ENCODE data around the gene WWOX. TPM values are rescaled to one million over a fixed set of nuclear protein-coding genes. Genes with fewer than 3 reads are reported as not detected.

WWOX gene
- total RNA-seq, 2 donors from 2014 or later, result 33.8 to 82.5 TPM

- Histone ChIP-seq H3K9me3 (no peaks in the 10 kb centered on the region), H3K27me3 (replicated peaks; ENCODE audit: insufficient read depth) (no peaks in the 10 kb centered on the region), H3K36me3 (no peaks in the 10 kb centered on the region), H3K4me3 (no peak overlapping the region), H3K4me1 (ENCODE audit: control insufficient read depth in 1 of 2, low read depth in 2 of 2) (no peaks in the 10 kb centered on the region), H3K27ac (no peak overlapping the region)
- DNase-seq (ENCODE audit: low spot score) (no peak), ATAC-seq (ENCODE audit: insufficient number of reproducible peaks, low FRiP score, low read depth) (no peak)
- TF ChIP-seq, protein P1, sequence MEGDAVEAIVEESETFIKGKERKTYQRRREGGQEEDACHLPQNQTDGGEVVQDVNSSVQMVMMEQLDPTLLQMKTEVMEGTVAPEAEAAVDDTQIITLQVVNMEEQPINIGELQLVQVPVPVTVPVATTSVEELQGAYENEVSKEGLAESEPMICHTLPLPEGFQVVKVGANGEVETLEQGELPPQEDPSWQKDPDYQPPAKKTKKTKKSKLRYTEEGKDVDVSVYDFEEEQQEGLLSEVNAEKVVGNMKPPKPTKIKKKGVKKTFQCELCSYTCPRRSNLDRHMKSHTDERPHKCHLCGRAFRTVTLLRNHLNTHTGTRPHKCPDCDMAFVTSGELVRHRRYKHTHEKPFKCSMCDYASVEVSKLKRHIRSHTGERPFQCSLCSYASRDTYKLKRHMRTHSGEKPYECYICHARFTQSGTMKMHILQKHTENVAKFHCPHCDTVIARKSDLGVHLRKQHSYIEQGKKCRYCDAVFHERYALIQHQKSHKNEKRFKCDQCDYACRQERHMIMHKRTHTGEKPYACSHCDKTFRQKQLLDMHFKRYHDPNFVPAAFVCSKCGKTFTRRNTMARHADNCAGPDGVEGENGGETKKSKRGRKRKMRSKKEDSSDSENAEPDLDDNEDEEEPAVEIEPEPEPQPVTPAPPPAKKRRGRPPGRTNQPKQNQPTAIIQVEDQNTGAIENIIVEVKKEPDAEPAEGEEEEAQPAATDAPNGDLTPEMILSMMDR (IDR thresholded peaks at IDR 0.05), result no peak
Observed at GRCh38 chr16:78177987-78178386, 78.5 kb downstream of the WWOX start.

DNA sequence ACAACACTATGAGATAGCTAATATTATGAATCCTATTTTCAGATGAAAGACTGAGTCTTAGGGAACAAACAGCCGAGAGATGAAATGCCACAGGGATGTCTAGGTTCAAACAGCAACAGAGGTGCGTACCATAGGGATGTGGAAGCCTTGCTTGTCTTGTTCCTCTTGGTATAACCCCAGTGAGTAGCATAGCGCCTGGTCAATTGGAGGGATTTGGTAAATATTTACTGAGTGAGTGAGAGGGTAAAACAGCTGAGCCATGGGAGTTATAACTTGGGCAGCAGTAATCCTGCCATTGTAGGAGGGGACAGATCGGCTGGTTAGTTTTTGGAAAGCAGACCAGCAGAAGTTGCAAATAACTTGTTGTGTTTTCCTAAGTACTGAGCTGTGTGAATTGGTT is 80.2 kb downstream of the WWOX start:
- Histone ChIP-seq H3K4me3 (no peak overlapping the region), H3K27ac (no peak overlapping the region), H3K9me3 (no peaks in the 10 kb centered on the region), H3K27me3 (replicated peaks; ENCODE audit: insufficient read depth) (no peaks in the 10 kb centered on the region), H3K36me3 (no peaks in the 10 kb centered on the region), H3K4me1 (ENCODE audit: control insufficient read depth in 1 of 2, low read depth in 2 of 2) (peaks cover 0 to 5% of the 10 kb centered on the region in 2 donors)
- TF ChIP-seq, protein P1 (IDR thresholded peaks at IDR 0.05), result no peak
- DNase-seq (ENCODE audit: low spot score), result no peak
- no peak for ATAC-seq (ENCODE audit: insufficient number of reproducible peaks, low FRiP score, low read depth)

GRCh38 chr16:78180349-78180748 is 80.9 kb downstream of the WWOX start:
- H3K27ac ChIP-seq, result no peak overlapping the region
- H3K9me3 ChIP-seq, result no peaks in the 10 kb centered on the region
- peaks cover 0 to 8% of the 10 kb centered on the region in 2 donors for H3K4me1 ChIP-seq (ENCODE audit: control insufficient read depth in 1 of 2, low read depth in 2 of 2)
- no peak overlapping the region for H3K4me3 ChIP-seq
- DNase-seq (ENCODE audit: low spot score), result no peak
- no peaks in the 10 kb centered on the region for H3K27me3 ChIP-seq (replicated peaks; ENCODE audit: insufficient read depth)
- no peak for ATAC-seq (ENCODE audit: insufficient number of reproducible peaks, low FRiP score, low read depth)
- no peaks in the 10 kb centered on the region for H3K36me3 ChIP-seq
- TF ChIP-seq, protein P1 (IDR thresholded peaks at IDR 0.05), result no peak

DNA sequence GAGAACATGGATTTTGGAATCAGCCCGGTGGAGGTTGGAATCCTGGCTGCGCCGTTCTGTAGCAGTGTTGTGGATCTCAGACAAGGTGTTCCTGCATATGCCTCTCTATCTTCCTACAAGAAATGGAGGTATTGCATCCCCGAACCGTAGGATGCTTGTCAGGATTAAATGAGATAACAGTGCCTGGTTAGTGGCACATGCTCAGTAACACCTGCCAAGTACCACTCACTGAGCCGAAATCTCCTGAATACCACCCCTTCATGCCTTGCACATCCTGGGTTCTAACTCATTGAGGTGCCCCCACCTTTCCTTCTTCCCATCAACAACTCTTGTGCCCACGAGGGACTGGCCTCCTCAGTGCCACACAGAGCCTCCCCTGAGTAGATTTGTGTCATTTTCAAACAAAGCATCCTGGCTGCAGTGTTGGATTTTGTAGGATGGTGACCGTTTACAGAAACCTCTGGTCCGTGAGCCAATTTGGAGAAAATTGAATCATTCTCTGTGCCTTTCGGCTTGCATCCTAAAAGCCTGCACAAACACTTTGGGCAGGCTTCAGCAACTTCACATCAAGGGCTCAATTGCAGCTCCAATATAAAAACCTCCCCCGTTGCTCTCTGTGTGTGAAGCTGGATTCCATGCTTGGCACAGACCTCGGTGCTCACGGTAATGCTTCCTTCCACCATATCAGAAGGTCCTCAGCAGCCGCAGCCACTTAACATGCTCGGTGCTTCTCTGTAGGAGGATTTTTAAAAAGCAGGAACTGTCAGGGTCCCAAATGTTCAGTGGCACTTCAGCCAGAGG is 84.2 kb downstream of the WWOX start:
- no peaks in the 10 kb centered on the region for H3K9me3 ChIP-seq
- H3K36me3 ChIP-seq, result no peaks in the 10 kb centered on the region
- peaks cover 0 to 8% of the 10 kb centered on the region in 2 donors for H3K4me1 ChIP-seq (ENCODE audit: control insufficient read depth in 1 of 2, low read depth in 2 of 2)
- TF ChIP-seq, protein P1 (IDR thresholded peaks at IDR 0.05), result no peak
- DNase-seq (ENCODE audit: low spot score) (no peak), ATAC-seq (ENCODE audit: insufficient number of reproducible peaks, low FRiP score, low read depth) (no peak)
- peak overlapping the region; percentile 61 for H3K4me3 ChIP-seq
- no peaks in the 10 kb centered on the region for H3K27me3 ChIP-seq (replicated peaks; ENCODE audit: insufficient read depth)
- H3K27ac ChIP-seq, result no peak overlapping the region

- Histone ChIP-seq H3K27me3 (replicated peaks; ENCODE audit: insufficient read depth) (no peaks in the 10 kb centered on the region), H3K27ac (no peak overlapping the region), H3K36me3 (no peaks in the 10 kb centered on the region), H3K4me1 (ENCODE audit: control insufficient read depth in 1 of 2, low read depth in 2 of 2) (peaks cover 0 to 8% of the 10 kb centered on the region in 2 donors), H3K9me3 (no peaks in the 10 kb centered on the region), H3K4me3 (peak overlapping the region; percentile 61)
- TF ChIP-seq, protein P1 (IDR thresholded peaks at IDR 0.05), result no peak
- no peak for ATAC-seq (ENCODE audit: insufficient number of reproducible peaks, low FRiP score, low read depth)
- DNase-seq (ENCODE audit: low spot score), result no peak
Observed at GRCh38 chr16:78184238-78185183, 85.1 kb downstream of the WWOX start.
